NCI-H2196 treated with DMSO at 0.1 percent for 48 hours (cell line): ENCODE measurements around the gene SPTBN4.

Experiments used
- DNase-seq: peaks from one replicate; lab custom pipeline; 2025; ENCODE audit not compliant: unreplicated experiment; lab: John Stamatoyannopoulos, UW

Gene SPTBN4

GRCh38 chr19:40599902-40600569 is 133.2 kb downstream of the SPTBN4 start:
- no peak for DNase-seq

GRCh38 chr19:40600570-40601133 is 133.9 kb downstream of the SPTBN4 start:
- no peak for DNase-seq

DNA sequence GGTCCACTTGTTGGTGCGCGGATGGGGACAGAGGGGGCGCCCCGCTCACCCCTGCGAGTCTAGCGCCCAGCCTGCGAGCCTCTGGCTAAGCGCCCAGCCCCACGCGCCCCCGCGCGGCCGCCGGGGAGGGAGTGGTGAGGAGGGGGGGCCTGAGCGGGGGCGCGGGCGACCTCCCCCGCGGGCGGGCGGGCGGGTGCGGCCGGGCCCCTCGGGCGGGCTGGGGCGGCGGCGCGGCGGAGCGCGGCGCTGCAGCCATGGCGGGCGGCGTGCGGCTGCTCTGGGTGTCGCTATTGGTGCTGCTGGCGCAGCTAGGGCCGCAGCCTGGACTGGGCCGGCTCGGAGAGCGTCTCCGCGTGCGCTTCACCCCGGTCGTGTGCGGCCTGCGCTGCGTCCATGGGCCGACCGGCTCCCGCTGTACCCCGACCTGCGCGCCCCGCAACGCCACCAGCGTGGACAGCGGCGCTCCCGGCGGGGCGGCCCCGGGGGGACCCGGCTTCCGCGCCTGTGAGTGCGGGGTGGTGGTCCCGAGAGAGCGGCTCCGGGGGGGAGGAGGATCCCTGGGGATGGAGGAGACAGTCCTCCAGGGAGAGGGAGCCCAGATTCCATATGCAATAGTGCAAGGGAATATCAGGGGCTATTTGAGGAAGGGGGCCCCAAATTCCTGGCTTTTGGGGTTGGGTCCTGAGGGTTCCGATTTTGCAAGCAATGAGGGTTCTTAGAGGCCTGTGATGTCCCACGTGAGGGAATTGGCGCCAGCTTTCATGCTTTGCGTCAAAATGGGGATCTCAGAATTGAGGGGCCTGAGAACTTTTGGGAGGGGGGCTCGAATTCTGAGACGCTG is 134.6 kb downstream of the SPTBN4 start, which contains the start of gene LTBP4:
Gene LTBP4 (plus strand): TSS at position 236 of the 841 bp plus-strand sequence. CDS start 19 bp downstream, at position 255.
- DNase-seq = no peak

- DNase-seq = no peak
Observed at GRCh38 chr19:40603071-40603388, 136.2 kb downstream of the SPTBN4 start.

DNA sequence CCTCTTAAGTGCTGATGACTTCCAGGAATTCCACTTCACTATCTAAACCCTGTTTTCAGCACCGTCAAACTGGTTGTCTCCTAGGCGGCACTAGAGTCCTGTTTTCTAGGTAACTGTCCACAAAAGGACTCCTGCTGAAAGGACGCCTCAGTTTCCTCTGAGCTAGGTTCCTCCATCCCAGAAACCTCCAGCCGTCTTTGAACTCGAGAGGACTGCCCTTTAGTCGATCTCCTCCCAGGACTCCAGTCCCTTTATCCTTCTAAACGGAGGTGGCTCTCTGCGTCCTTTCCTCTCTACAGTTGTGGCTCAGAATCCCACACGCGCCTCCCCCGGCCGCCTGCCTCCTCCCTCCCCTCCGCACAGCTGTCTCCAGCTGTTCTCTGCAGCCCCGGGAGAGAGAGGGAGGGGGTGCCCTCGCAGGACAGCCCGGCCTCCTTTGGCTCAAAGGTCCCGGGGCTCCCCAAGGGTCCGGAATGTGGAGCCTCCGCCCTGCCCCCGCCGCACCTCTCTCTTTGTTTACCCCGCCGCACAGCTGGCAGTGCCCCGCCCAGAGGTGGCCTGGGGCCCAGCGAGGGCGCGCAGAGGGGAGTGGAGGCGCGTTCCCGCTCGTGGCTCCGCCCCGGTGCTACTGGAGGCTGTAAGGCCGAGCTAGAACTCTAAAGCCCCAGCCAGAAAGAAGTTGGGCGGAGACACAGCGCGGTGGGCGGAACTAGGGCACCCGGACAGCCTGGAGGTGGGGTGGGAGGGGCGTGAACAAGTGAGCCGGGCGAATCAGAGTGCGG is 136.8 kb downstream of the SPTBN4 start:
- DNase-seq = no peak

DNA sequence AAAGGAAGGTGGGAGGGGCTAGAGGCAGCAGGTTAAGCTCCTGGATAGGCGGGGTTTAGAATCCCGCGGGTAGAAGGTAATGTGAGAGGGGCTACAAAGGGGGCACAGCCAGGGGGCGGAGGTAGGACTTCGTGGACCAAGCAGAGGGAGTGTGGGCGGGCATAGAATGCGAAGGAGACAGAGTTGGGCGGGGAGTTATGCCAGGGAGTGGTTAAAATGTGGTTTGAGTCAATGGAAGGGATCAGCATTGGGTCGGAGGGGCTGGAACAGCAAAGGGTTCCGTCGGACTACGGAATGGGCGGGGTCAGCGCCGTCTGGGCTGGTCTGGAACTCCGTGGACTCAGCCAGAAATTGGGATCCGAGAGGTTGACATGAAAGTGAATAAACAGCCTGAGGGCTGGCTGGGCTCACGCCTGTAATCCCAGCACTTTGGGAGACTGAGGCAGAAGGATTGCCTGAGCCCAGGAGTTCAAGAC is 137.4 kb downstream of the SPTBN4 start:
- DNase-seq = peak; percentile 99

DNA sequence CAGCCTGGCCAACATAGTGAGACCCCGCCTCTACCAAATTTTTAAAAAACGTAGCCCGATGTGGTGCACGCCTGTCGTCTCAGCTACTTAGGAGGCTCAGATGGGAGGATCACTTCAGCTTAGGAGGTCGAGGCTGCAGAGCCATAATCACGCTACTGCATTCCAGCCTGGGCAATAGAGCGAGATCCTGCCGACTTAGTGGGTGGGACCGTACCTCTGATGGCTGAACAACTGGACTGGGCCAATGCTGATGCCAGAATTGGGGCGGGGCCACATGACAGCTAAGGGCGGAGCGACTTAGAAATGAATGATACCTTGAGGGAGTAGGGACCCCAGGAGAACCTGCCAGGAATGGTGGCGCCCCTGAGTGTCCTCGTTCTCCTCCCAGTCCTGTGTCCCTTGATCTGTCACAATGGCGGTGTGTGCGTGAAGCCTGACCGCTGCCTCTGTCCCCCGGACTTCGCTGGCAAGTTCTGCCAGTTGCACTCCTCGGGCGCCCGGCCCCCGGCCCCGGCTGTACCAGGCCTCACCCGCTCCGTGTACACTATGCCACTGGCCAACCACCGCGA is 137.9 kb downstream of the SPTBN4 start:
- DNase-seq = peak; percentile 25

- DNase-seq = peak; percentile 86
Observed at GRCh38 chr19:40605216-40605971, 138.6 kb downstream of the SPTBN4 start.

DNA sequence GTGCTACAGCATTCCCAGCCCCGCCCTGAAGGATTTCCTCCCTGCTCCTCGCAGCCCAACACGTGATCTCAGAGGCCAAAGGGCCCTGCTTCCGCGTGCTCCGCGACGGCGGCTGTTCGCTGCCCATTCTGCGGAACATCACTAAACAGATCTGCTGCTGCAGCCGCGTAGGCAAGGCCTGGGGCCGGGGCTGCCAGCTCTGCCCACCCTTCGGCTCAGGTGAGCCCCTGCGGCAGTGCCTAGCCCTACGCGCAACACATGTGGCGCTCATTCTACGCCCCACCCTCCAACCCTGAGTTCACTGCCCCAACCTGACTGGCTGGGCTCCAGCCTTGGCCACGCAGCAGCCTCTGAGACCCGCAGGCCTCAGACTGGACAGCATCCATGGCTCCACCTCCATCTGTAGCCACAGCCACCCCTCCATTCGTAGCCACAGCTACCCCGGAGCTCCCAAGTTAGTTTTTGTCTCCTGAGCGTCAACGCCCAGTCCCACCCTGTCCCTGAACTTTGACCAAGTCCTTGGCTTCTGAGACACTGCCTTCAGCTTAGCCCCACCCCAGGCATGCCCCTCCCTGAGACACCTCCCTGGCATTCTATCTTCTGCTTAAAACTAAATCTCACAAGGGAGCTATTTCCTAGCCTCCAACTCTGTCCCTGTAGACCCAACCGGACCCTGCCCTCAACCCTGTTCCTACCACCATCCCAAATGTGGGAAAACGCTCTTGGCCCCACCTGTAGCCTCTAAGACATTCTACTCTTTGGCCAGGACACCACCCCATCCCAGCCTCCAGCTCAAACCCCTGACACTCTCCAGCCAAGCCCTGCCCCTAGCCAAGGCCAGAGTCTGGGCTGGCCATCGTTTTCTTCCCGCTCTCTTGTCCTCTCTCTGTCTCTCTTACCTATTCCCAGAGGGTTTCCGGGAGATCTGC is 140.8 kb downstream of the SPTBN4 start:
- DNase-seq = no peak

DNA sequence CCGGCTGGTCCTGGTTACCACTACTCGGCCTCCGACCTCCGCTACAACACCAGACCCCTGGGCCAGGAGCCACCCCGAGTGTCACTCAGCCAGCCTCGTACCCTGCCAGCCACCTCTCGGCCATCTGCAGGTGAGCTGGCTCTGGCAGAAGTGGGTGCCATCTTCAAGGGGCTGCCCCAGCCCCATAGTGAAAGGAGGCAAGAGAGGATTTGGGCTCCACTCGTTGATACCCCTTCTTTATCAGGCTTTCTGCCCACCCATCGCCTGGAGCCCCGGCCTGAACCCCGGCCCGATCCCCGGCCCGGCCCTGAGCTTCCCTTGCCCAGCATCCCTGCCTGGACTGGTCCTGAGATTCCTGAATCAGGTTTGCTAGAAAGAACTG is 141.4 kb downstream of the SPTBN4 start:
- no peak for DNase-seq

DNA sequence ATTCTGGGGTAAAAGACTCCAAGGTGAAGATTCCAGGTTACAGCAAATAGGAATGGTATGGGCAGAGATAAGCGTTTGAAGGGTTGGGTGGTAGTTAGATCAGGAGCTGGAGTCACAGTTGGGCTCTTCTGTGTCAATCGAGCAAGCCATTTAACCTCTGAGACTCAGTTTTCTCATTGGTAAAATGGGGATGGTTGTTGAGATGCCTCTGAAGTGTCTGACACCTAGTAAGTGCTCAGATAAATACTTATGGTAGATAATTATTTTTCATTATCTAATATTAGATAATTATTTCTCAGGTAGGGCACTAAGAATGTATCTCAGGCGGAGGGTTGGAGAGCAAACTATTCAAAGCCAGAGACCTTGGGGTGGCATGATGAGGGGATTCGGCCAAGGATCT is 142.2 kb downstream of the SPTBN4 start:
- no peak for DNase-seq

GRCh38 chr19:40609561-40610395 is 143.0 kb downstream of the SPTBN4 start:
- DNase-seq = peak; percentile 80

GRCh38 chr19:40610396-40611064 is 143.7 kb downstream of the SPTBN4 start:
- DNase-seq = peak; percentile 21

GRCh38 chr19:40611096-40611495 is 144.3 kb downstream of the SPTBN4 start:
- DNase-seq = no peak

GRCh38 chr19:40611900-40612698 is 145.3 kb downstream of the SPTBN4 start:
- DNase-seq = no peak

- DNase-seq = peak; percentile 57
Observed at GRCh38 chr19:40612831-40613689, 146.3 kb downstream of the SPTBN4 start.
